Measurements from ENCODE around the gene KLHL4. TPM values are rescaled to one million over a fixed set of nuclear protein-coding genes. Genes with fewer than 3 reads are reported as not detected.
"Not testable (repeated sequence)": the region's sequence is repeated elsewhere in the genome, so short reads cannot be mapped to it uniquely, and the experiment has no call there.

The KLHL4 gene
- total RNA-seq, 1 donor from 2014 or later: 82.5 TPM

- DNase-seq (ENCODE audit: low read depth in 2 of 2): peak; percentile 6 to 50
Observed at GRCh38 chrX:87663421-87663820, 145.8 kb downstream of the KLHL4 start.

GRCh38 chrX:87664381-87664780 is 146.8 kb downstream of the KLHL4 start:
- DNase-seq (ENCODE audit: low read depth in 2 of 2): peak; percentile 31 to 51

- no peak for DNase-seq (ENCODE audit: low read depth in 2 of 2)
Observed at GRCh38 chrX:87679849-87680248, 162.2 kb downstream of the KLHL4 start.

GRCh38 chrX:87687703-87688102 is 170.1 kb downstream of the KLHL4 start:
- no peak for DNase-seq (ENCODE audit: low read depth in 2 of 2)

- not testable (repeated sequence) for DNase-seq (ENCODE audit: low read depth in 2 of 2)
Observed at GRCh38 chrX:87688113-87688748, 170.6 kb downstream of the KLHL4 start.

GRCh38 chrX:87689218-87689617 is 171.6 kb downstream of the KLHL4 start:
- not testable (repeated sequence) for DNase-seq (ENCODE audit: low read depth in 2 of 2)

- no peak for DNase-seq (ENCODE audit: low read depth in 2 of 2)
Observed at GRCh38 chrX:87693204-87693603, 175.6 kb downstream of the KLHL4 start.

- no peak for DNase-seq (ENCODE audit: low read depth in 2 of 2)
Observed at GRCh38 chrX:87697409-87697808, 179.8 kb downstream of the KLHL4 start.

GRCh38 chrX:87702795-87703194 is 185.2 kb downstream of the KLHL4 start:
- DNase-seq (ENCODE audit: low read depth in 2 of 2): no peak

GRCh38 chrX:87703469-87703868 is 185.9 kb downstream of the KLHL4 start:
- DNase-seq (ENCODE audit: low read depth in 2 of 2): not testable (repeated sequence)

GRCh38 chrX:87706134-87706533 is 188.5 kb downstream of the KLHL4 start:
- DNase-seq (ENCODE audit: low read depth in 2 of 2): no peak

GRCh38 chrX:87710580-87710979 is 193.0 kb downstream of the KLHL4 start:
- DNase-seq (ENCODE audit: low read depth in 2 of 2): no peak

Data from dermis microvascular lymphatic vessel endothelial cell (primary cell).